Superior temporal gyrus (tissue), 1 donor: ENCODE data around the gene OOSP4B.
"Not testable (repeated sequence)": the region's sequence is repeated elsewhere in the genome, so short reads cannot be mapped to it uniquely, and the experiment has no call there.

Source experiments
- DNase-seq: peaks from one replicate; pipeline ENCODE4 v3.0.0-alpha.2; 2016; ENCODE audit errors: extremely low spot score

OOSP4B gene

GRCh38 chr11:60059521-60060240 lies 42.7 kb downstream of the OOSP4B start:
- no peak for DNase-seq

GRCh38 chr11:60064111-60064510 lies 47.1 kb downstream of the OOSP4B start:
- DNase-seq: no peak

- no peak for DNase-seq
Measured at GRCh38 chr11:60065801-60066200, 48.8 kb downstream of the OOSP4B start.

- no peak for DNase-seq
Measured at GRCh38 chr11:60069450-60069849, 52.5 kb downstream of the OOSP4B start.

- DNase-seq: not testable (repeated sequence)
Measured at GRCh38 chr11:60071644-60072043, 54.7 kb downstream of the OOSP4B start.

GRCh38 chr11:60077216-60077817 lies 60.3 kb downstream of the OOSP4B start:
- no peak for DNase-seq

GRCh38 chr11:60077981-60078380 lies 61.0 kb downstream of the OOSP4B start:
- no peak for DNase-seq

GRCh38 chr11:60078745-60079144 lies 61.8 kb downstream of the OOSP4B start:
- no peak for DNase-seq

GRCh38 chr11:60080535-60080934 lies 63.6 kb downstream of the OOSP4B start:
- no peak for DNase-seq
